ENCODE data around the gene TLE2.
A peak's percentile ranks its signal among the peaks of the same experiment; 100 is the strongest.
"Not testable (repeated sequence)": the region's sequence is repeated elsewhere in the genome, so short reads cannot be mapped to it uniquely, and the experiment has no call there.

Gene TLE2

DNA sequence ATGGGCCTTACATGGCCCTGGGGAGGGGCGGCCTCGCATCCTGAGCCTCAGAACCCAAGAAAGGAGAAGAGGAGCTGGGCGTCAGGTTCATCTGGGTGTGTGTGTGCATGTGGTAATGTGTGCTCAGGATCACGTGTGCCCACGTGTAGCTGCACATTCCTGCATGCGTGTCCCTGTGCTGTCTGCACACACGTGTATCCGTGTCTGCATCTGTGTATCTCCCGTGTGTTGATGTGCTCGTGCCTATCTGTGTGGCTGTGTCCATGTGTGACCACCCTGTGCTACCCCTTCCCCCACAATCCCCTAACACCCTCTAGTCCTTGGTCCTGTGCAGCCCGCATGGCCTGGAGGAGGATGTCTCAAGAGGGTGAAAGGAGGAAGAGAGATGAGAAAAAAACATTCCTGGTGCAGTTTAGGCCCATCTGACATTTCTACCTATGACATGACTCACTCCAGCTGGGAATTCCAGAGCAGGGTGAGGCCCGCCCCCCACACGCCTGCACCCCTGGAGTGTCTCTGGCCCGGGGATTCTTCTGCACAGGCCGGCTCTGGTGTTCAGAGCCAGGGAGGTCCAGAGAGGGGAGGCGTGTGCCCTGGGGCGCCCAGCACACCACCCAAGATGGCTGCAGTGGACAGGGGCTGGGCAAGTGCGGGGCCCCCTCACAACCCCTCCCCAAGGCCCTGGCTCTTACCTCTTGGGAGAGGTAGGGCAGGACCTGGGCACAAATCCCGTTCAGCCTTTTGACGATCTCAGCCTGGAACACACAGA lies 26.1 kb upstream of the TLE2 start:
- H3K27me3 ChIP-seq (ENCODE audit: insufficient read depth, low read length): peaks cover 2% of the 10 kb centered on the region
- peaks cover 30% of the 10 kb centered on the region for H3K4me1 ChIP-seq (ENCODE audit: insufficient read depth, low read length)
- no peak overlapping the region for H3K9ac ChIP-seq (ENCODE audit: low read depth, low read length)
- no peak overlapping the region for H3K4me3 ChIP-seq (ENCODE audit: low read length)
- WGBS: 79% methylated on average over 19 of the region's 20 CpGs
- peak overlapping the region; percentile 49; the same call in 1 of the 2 replicates for H3K27ac ChIP-seq (ENCODE audit: low read depth, low read length)
- H3K36me3 ChIP-seq (ENCODE audit: insufficient read depth, low read length): peaks cover 37% of the 10 kb centered on the region; the same call in 1 of the 2 replicates
- H3K9me3 ChIP-seq (ENCODE audit: insufficient read depth, low read depth, low read length): no peaks in the 10 kb centered on the region

GRCh38 chr19:3054265-3054971 lies 25.3 kb upstream of the TLE2 start:
- no peak overlapping the region for H3K27ac ChIP-seq (ENCODE audit: low read depth, low read length)
- no peaks in the 10 kb centered on the region for H3K9me3 ChIP-seq (ENCODE audit: insufficient read depth, low read depth, low read length)
- H3K4me1 ChIP-seq (ENCODE audit: insufficient read depth, low read length): peaks cover 30% of the 10 kb centered on the region
- H3K36me3 ChIP-seq (ENCODE audit: insufficient read depth, low read length): peaks cover 30% of the 10 kb centered on the region; the same call in 1 of the 2 replicates
- H3K27me3 ChIP-seq (ENCODE audit: insufficient read depth, low read length): peaks cover 2% of the 10 kb centered on the region
- WGBS: 74% methylated on average over 4 of the region's 4 CpGs
- no peak overlapping the region for H3K9ac ChIP-seq (ENCODE audit: low read depth, low read length)
- no peak overlapping the region for H3K4me3 ChIP-seq (ENCODE audit: low read length)

- H3K9ac ChIP-seq (ENCODE audit: low read depth, low read length): no peak overlapping the region
- 52% methylated on average over 19 of the region's 21 CpGs for whole genome bisulfite sequencing
- H3K27me3 ChIP-seq (ENCODE audit: insufficient read depth, low read length): peaks cover 2% of the 10 kb centered on the region
- H3K4me1 ChIP-seq (ENCODE audit: insufficient read depth, low read length): peaks cover 30% of the 10 kb centered on the region
- H3K4me3 ChIP-seq (ENCODE audit: low read length): no peak overlapping the region
- H3K9me3 ChIP-seq (ENCODE audit: insufficient read depth, low read depth, low read length): no peaks in the 10 kb centered on the region
- H3K27ac ChIP-seq (ENCODE audit: low read depth, low read length): no peak overlapping the region
- H3K36me3 ChIP-seq (ENCODE audit: insufficient read depth, low read length): peaks cover 28% of the 10 kb centered on the region; the same call in 1 of the 2 replicates
Measured at GRCh38 chr19:3053780-3054179, 24.7 kb upstream of the TLE2 start.

- Histone ChIP-seq H3K4me3 (ENCODE audit: low read length) (no peak overlapping the region), H3K9ac (ENCODE audit: low read depth, low read length) (no peak overlapping the region), H3K27ac (ENCODE audit: low read depth, low read length) (no peak overlapping the region), H3K9me3 (ENCODE audit: insufficient read depth, low read depth, low read length) (no peaks in the 10 kb centered on the region), H3K36me3 (ENCODE audit: insufficient read depth, low read length) (peaks cover 23% of the 10 kb centered on the region; the same call in 1 of the 2 replicates), H3K4me1 (ENCODE audit: insufficient read depth, low read length) (peaks cover 30% of the 10 kb centered on the region), H3K27me3 (ENCODE audit: insufficient read depth, low read length) (peaks cover 2% of the 10 kb centered on the region)
- WGBS: 78% methylated on average over 15 of the region's 15 CpGs
Measured at GRCh38 chr19:3053218-3053621, 24.1 kb upstream of the TLE2 start.

- peaks cover 11% of the 10 kb centered on the region; the same call in 1 of the 2 replicates for H3K4me1 ChIP-seq (ENCODE audit: insufficient read depth, low read length)
- H3K36me3 ChIP-seq (ENCODE audit: insufficient read depth, low read length); H3K27ac ChIP-seq (ENCODE audit: low read depth, low read length); H3K4me3 ChIP-seq (ENCODE audit: low read length); H3K9me3 ChIP-seq (ENCODE audit: insufficient read depth, low read depth, low read length); H3K9ac ChIP-seq (ENCODE audit: low read depth, low read length): not testable (repeated sequence)
- H3K27me3 ChIP-seq (ENCODE audit: insufficient read depth, low read length): peaks cover 17% of the 10 kb centered on the region
- WGBS: 98% methylated on average over 7 of the region's 7 CpGs
Measured at GRCh38 chr19:3050016-3050415, 20.9 kb upstream of the TLE2 start.

- 94% methylated on average over 3 of the region's 3 CpGs for WGBS
- Histone ChIP-seq H3K36me3 (ENCODE audit: insufficient read depth, low read length) (no peaks in the 10 kb centered on the region), H3K27ac (ENCODE audit: low read depth, low read length) (no peak overlapping the region), H3K4me3 (ENCODE audit: low read length) (no peak overlapping the region), H3K4me1 (ENCODE audit: insufficient read depth, low read length) (peaks cover 6% of the 10 kb centered on the region; the same call in 1 of the 2 replicates), H3K9me3 (ENCODE audit: insufficient read depth, low read depth, low read length) (no peaks in the 10 kb centered on the region), H3K27me3 (ENCODE audit: insufficient read depth, low read length) (peaks cover 21% of the 10 kb centered on the region), H3K9ac (ENCODE audit: low read depth, low read length) (no peak overlapping the region)
Measured at GRCh38 chr19:3049089-3049488, 20.0 kb upstream of the TLE2 start.

DNA sequence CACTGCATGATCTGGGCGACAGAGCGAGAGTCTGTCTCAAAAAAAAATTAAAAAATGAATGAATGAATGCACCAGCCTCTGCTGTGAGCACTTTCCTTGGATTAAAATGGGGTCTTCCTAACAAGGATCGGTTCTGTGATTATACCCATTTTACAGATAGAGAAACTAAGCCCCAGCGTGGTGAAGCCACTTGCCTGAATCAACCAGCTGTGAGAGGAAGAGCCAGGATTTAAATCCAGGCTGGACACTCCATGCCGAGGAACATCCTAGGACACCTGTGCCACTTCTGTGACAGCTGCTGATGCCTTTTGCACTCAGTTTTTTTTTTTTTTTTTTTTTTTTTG lies 19.1 kb upstream of the TLE2 start:
- Histone ChIP-seq H3K4me1 (ENCODE audit: insufficient read depth, low read length) (peaks cover 5% of the 10 kb centered on the region; the same call in 1 of the 2 replicates), H3K27ac (ENCODE audit: low read depth, low read length) (no peak overlapping the region), H3K27me3 (ENCODE audit: insufficient read depth, low read length) (peaks cover 21% of the 10 kb centered on the region), H3K36me3 (ENCODE audit: insufficient read depth, low read length) (no peaks in the 10 kb centered on the region), H3K4me3 (ENCODE audit: low read length) (peak overlapping the region; percentile 47; the same call in 1 of the 2 replicates), H3K9me3 (ENCODE audit: insufficient read depth, low read depth, low read length) (no peaks in the 10 kb centered on the region), H3K9ac (ENCODE audit: low read depth, low read length) (no peak overlapping the region)
- WGBS: 83% methylated on average over 5 of the region's 5 CpGs

- Histone ChIP-seq H3K9me3 (ENCODE audit: insufficient read depth, low read depth, low read length) (no peaks in the 10 kb centered on the region), H3K36me3 (ENCODE audit: insufficient read depth, low read length) (no peaks in the 10 kb centered on the region), H3K27ac (ENCODE audit: low read depth, low read length) (peak overlapping the region; percentile 64; the same call in 1 of the 2 replicates), H3K9ac (ENCODE audit: low read depth, low read length) (no peak overlapping the region), H3K4me3 (ENCODE audit: low read length) (peak overlapping the region; percentile 47), H3K27me3 (ENCODE audit: insufficient read depth, low read length) (peaks cover 26% of the 10 kb centered on the region), H3K4me1 (ENCODE audit: insufficient read depth, low read length) (peaks cover 7% of the 10 kb centered on the region)
- WGBS: 12% methylated on average over 27 of the region's 28 CpGs
Measured at GRCh38 chr19:3047496-3048189, 18.6 kb upstream of the TLE2 start.

DNA sequence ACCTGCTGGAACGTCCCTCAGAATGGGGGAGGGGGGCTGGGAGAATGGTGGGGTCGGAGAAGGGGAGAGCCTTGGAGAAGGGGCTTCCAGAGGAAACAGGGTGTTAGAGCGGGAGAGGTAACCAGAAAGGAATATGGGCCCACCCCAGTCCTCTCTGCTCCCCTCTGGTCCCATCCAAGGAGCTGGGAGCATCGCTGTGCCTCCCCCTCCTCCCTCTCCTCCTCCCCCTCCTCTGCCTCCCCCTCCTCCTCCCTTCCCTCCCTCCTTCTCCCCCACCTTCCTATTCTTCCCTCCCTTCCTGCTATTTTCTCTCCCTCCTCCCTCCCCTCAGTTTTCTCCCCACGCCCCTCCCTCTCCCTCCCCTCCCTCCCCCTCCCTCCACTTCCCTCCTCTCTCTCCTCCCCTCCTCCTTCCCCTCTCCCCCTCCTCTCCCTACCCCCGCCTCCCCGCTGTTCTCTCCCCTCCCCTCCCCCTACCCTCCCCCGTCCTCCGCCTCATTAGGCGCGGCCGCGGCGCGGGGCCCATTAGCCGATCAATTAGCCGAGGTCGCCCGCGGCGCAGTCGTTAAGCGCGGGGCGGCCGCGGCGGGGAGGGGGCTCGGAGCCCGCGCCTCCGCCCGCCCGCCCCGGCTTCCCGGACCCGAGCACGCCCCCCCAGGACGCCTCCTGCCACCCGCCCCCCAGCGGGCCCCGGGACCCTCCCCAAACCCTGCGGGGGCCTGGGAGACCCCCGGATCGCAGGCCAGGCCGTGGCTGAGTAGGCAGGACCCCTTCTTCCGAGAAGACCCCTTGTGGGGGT lies 17.8 kb upstream of the TLE2 start:
- WGBS: 0% methylated on average over 24 of the region's 47 CpGs
- Histone ChIP-seq H3K9ac (ENCODE audit: low read depth, low read length) (no peak overlapping the region), H3K27me3 (ENCODE audit: insufficient read depth, low read length) (peaks cover 31% of the 10 kb centered on the region)

GRCh38 chr19:3045885-3046697 lies 17.0 kb upstream of the TLE2 start:
- WGBS: 11% methylated on average over 9 of the region's 16 CpGs
- peaks cover 35% of the 10 kb centered on the region for H3K27me3 ChIP-seq (ENCODE audit: insufficient read depth, low read length)

More for the DNA sequence above, 17.8 kb upstream of the TLE2 start:
- Histone ChIP-seq H3K4me1 (ENCODE audit: insufficient read depth, low read length) (peaks cover 9% of the 10 kb centered on the region), H3K9me3 (ENCODE audit: insufficient read depth, low read depth, low read length) (no peaks in the 10 kb centered on the region), H3K27ac (ENCODE audit: low read depth, low read length) (peak overlapping the region; percentile 64; the same call in 1 of the 2 replicates), H3K36me3 (ENCODE audit: insufficient read depth, low read length) (no peaks in the 10 kb centered on the region), H3K4me3 (ENCODE audit: low read length) (peak overlapping the region; percentile 47)

More at GRCh38 chr19:3045885-3046697, 17.0 kb upstream of the TLE2 start:
- H3K4me1 ChIP-seq (ENCODE audit: insufficient read depth, low read length): peaks cover 9% of the 10 kb centered on the region
- H3K9ac ChIP-seq (ENCODE audit: low read depth, low read length): no peak overlapping the region
- H3K4me3 ChIP-seq (ENCODE audit: low read length): peak overlapping the region; percentile 41
- H3K9me3 ChIP-seq (ENCODE audit: insufficient read depth, low read depth, low read length): no peaks in the 10 kb centered on the region
- peak overlapping the region; percentile 45; the same call in 1 of the 2 replicates for H3K27ac ChIP-seq (ENCODE audit: low read depth, low read length)
- no peaks in the 10 kb centered on the region for H3K36me3 ChIP-seq (ENCODE audit: insufficient read depth, low read length)

All from HUES64 (cell line).